ENCODE results near the gene MAN1B1. TPM values are rescaled to one million over a fixed set of nuclear protein-coding genes. Genes with fewer than 3 reads are reported as not detected.

Gene MAN1B1
- polyA plus RNA-seq, 1 donor = 38.6 TPM

GRCh38 chr9:137145731-137146526 is 59.1 kb downstream of the MAN1B1 start:
- no peak for DNase-seq (ENCODE audit: low read depth)

DNA sequence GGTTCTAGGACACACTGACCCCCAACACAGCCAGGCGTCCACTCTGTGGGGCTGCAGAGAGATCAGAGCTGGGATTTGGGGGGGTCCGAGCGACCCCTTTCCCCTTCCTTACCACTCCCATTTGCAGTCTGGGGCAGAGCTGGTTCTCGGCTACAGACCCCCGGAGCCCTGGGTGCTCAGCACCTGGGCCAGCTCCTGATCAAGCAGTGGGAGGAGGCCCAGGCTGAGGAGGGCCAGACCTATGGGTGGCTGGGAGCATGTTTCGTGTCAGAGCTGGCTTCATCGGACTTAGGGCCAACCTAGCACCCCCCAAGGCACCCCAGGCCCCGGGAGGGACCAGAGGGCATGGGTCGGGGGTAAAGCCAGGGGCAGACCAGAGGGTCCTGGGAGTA is 59.7 kb downstream of the MAN1B1 start:
- DNase-seq (ENCODE audit: low read depth) = no peak

DNA sequence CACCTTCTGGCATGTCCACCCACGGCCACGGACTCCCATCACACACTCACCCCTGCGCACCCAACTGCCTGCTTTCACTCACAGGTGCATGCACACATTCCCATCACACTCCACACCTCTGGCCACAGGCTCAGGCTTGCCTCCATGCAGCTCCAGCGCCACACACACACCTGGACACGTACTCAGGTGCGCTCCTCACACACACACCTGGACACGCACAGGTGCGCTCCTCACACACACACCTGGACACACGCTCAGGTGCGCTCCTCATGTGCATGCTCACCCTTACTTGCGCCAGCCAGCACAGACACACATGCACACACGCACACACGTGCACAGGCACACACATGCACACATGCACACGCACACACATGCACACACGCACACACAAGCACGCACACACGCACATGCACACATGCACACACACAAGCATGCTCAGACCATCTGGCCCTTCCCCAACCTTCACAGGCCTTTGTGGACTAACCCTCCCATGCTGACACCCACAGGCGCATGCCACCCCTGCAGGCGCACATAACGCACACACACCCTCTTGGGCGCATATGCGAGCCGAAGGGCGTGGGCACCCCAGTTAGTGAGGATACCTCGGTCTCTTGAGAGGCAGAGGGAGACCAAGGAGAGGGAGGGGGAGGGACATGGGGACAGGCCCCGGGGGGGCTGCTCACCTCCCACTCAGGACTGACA is 60.5 kb downstream of the MAN1B1 start:
- no peak for DNase-seq (ENCODE audit: low read depth)

DNA sequence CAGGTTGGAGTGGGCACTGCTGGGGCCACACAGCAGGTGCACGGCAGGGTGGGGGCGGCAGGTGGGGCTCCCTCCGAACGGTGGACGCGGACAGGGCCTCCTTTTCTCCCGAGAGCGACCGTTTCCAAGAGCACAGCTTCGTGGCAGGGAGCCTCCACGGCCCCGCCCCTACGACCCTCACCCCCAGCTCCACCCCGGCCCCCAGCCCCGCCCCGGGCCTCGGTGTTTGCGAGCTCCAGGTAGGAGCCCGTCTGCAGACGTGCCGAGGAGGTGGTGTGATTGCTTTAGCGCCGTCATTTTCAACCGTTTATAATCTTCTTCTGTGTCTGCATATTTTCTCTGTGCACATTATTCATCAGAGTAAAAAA is 61.0 kb downstream of the MAN1B1 start:
- DNase-seq (ENCODE audit: low read depth) = no peak

GRCh38 chr9:137148242-137148641 is 61.5 kb downstream of the MAN1B1 start:
- DNase-seq (ENCODE audit: low read depth) = no peak

GRCh38 chr9:137148661-137149060 is 61.9 kb downstream of the MAN1B1 start:
- no peak for DNase-seq (ENCODE audit: low read depth)

- no peak for DNase-seq (ENCODE audit: low read depth)
These were observed 62.6 kb downstream of the MAN1B1 start for GRCh38 chr9:137149363-137149762.

GRCh38 chr9:137149942-137150616 is 63.3 kb downstream of the MAN1B1 start:
- no peak for DNase-seq (ENCODE audit: low read depth)

DNA sequence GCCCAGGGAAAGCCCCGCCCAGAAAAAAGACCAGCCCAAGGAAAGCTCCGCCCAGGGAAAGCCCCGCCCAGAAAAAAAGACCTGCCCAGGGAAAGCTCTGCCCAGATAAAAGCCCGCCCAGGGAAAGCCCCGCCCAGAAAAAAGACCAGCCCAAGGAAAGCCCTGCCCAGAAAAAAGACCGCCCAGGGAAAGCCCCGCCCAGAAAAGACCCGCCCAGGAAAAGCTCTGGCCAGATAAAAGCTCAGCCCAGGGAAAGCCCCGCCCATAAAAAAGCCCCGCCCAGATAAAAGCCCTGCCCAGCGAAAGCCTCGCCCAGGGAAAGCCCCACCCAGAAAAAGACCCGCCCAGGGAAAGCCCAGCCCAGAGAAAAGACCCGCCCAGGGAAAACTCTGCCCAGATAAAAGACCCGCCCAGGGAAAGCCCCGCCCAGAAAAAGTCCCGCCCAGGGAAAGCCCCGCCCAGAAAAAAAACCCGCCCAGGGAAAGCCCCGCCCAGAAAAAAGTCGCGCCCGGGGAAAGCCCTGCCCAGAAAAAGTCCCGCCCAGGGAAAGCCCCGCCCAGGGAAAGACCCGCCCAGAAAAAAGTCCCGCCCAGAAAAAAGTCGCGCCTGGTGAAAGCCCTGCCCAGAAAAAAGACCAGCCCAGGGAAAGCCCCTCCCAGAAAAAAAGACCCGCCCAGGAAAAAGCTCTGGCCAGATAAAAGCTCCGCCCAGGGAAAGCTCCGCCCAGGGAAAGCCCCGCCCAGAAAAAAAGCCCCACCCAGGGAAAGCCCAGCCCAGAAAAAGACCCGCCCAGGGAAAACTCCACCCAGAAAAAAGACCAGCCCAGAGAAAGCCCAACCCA is 64.1 kb downstream of the MAN1B1 start:
- DNase-seq (ENCODE audit: low read depth) = no peak

DNA sequence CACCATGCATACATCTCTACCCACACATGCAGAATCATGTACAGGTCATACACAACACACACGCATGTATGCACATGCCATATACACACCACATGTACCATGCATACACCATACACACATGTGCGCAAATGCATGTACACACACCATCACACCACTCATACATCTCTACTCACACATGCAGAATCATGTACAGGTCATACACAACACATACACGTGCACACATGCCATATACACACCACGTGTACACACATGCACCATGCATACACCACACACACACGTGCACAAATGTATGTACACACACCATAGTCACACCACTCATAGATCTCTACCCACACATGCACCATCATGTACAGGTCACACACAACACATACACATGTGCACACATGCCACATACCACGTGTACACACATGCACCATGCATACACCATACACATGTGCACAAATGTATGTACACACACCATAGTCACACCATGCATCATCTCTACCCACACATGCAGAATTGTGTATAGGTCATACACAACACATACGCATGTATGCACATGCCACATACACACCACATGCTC is 66.1 kb downstream of the MAN1B1 start:
- no peak for DNase-seq (ENCODE audit: low read depth)

- DNase-seq (ENCODE audit: low read depth) = no peak
These were observed 70.0 kb downstream of the MAN1B1 start for GRCh38 chr9:137156567-137157375.

DNA sequence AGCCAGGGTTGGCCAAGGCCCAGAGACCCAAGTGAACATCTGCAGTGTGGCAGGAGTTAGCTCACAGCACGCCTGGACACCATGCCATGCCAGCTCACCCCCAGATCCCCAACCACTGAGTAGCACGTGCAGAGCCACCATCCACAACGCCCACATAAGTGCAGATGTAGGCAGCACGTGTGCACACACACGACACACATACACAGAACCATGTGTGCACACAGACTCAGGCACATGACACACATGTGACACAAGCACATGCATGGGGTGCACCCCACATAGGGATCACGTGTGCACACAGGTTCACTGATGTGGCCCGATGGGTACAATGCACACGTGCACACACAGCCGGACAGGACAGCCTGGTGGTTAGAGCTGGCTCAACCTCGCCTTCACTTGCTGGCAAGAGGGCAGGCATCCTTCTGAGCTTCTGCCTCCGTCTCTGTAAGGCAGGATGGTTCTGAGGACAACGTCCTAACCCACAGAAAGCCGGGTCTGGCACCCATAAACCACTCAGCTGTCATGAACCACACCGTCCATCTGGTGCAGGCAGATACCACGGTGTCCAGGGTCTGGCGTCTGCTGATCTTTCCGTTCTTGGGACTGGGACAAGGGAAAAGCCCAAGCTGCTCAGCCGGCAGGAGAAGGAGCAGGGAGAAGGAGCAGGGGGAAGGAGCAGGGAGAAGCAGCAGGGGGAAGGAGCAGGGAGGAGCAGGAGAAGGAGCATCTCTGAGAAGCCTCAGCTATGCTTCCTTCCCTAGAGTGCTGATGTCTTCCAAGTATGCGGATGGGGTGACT is 71.0 kb downstream of the MAN1B1 start:
- DNase-seq (ENCODE audit: low read depth) = no peak

- DNase-seq (ENCODE audit: low read depth) = no peak
These were observed 71.8 kb downstream of the MAN1B1 start for GRCh38 chr9:137158625-137159024.

Other genes with a start within 250 kb of the MAN1B1 start
- gene AJM1, start 244.5 kb upstream of the MAN1B1 start, polyA plus RNA-seq (ENCODE audit: insufficient read length) = 2.4 TPM
- gene PHPT1, start 237.6 kb upstream of the MAN1B1 start, polyA plus RNA-seq (ENCODE audit: insufficient read length) = 99.6 TPM
- gene MAMDC4, start 234.6 kb upstream of the MAN1B1 start, polyA plus RNA-seq (ENCODE audit: insufficient read length) = 4.8 TPM
- 312 TPM for gene EDF1, start 220.7 kb upstream of the MAN1B1 start, polyA plus RNA-seq (ENCODE audit: insufficient read length)
- gene TRAF2, start 200.5 kb upstream of the MAN1B1 start, polyA plus RNA-seq (ENCODE audit: insufficient read length) = 11.0 TPM
- gene FBXW5, start 142.2 kb upstream of the MAN1B1 start, polyA plus RNA-seq (ENCODE audit: insufficient read length) = 41.2 TPM
- 0.32 TPM for gene C8G, start 141.7 kb upstream of the MAN1B1 start, polyA plus RNA-seq (ENCODE audit: insufficient read length)
- gene LCN12, start 134.7 kb upstream of the MAN1B1 start, polyA plus RNA-seq (ENCODE audit: insufficient read length) = 0.71 TPM
- 21.9 TPM for gene PTGDS, start 109.5 kb upstream of the MAN1B1 start, polyA plus RNA-seq (ENCODE audit: insufficient read length)
- gene LCNL1, start 104.0 kb upstream of the MAN1B1 start, polyA plus RNA-seq (ENCODE audit: insufficient read length) = 0.61 TPM
- 22.8 TPM for gene PAXX, start 94.6 kb upstream of the MAN1B1 start, polyA plus RNA-seq (ENCODE audit: insufficient read length)
- 0.42 TPM for gene CLIC3, start 90.4 kb upstream of the MAN1B1 start, polyA plus RNA-seq (ENCODE audit: insufficient read length)
- gene ABCA2, start 58.7 kb upstream of the MAN1B1 start, polyA plus RNA-seq (ENCODE audit: insufficient read length) = 16.5 TPM
- 0.08 TPM for gene FUT7, start 54.9 kb upstream of the MAN1B1 start, polyA plus RNA-seq (ENCODE audit: insufficient read length)
- gene NPDC1, start 40.8 kb upstream of the MAN1B1 start, polyA plus RNA-seq (ENCODE audit: insufficient read length) = 40.9 TPM
- gene ENTPD2, start 32.9 kb upstream of the MAN1B1 start, polyA plus RNA-seq (ENCODE audit: insufficient read length) = 16.2 TPM
- gene SAPCD2, start 16.4 kb upstream of the MAN1B1 start, polyA plus RNA-seq (ENCODE audit: insufficient read length) = 3.6 TPM
- 1.9 TPM for gene UAP1L1, start 9.5 kb upstream of the MAN1B1 start, polyA plus RNA-seq (ENCODE audit: insufficient read length)
- gene DPP7, start 27.7 kb downstream of the MAN1B1 start, polyA plus RNA-seq (ENCODE audit: insufficient read length) = 21.7 TPM
- gene GRIN1, start 52.2 kb downstream of the MAN1B1 start, polyA plus RNA-seq (ENCODE audit: insufficient read length) = not detected
- gene LRRC26, start 83.1 kb downstream of the MAN1B1 start, polyA plus RNA-seq (ENCODE audit: insufficient read length) = 0.11 TPM
- not detected for gene TMEM210, start 85.1 kb downstream of the MAN1B1 start, polyA plus RNA-seq (ENCODE audit: insufficient read length)
- gene ANAPC2, start 101.6 kb downstream of the MAN1B1 start, polyA plus RNA-seq (ENCODE audit: insufficient read length) = 30.4 TPM
- 53.7 TPM for gene SSNA1, start 101.7 kb downstream of the MAN1B1 start, polyA plus RNA-seq (ENCODE audit: insufficient read length)
- gene TPRN, start 113.8 kb downstream of the MAN1B1 start, polyA plus RNA-seq (ENCODE audit: insufficient read length) = 10.9 TPM
- 33.0 TPM for gene TMEM203, start 118.7 kb downstream of the MAN1B1 start, polyA plus RNA-seq (ENCODE audit: insufficient read length)
- 7.0 TPM for gene NDOR1, start 118.7 kb downstream of the MAN1B1 start, polyA plus RNA-seq (ENCODE audit: insufficient read length)
- 2.5 TPM for gene RNF208, start 135.3 kb downstream of the MAN1B1 start, polyA plus RNA-seq (ENCODE audit: insufficient read length)
- 2.4 TPM for gene CYSRT1, start 138.2 kb downstream of the MAN1B1 start, polyA plus RNA-seq (ENCODE audit: insufficient read length)
- gene RNF224, start 140.5 kb downstream of the MAN1B1 start, polyA plus RNA-seq (ENCODE audit: insufficient read length) = 2.4 TPM
- gene SLC34A3, start 143.9 kb downstream of the MAN1B1 start, polyA plus RNA-seq (ENCODE audit: insufficient read length) = 1.5 TPM
- gene TUBB4B, start 154.3 kb downstream of the MAN1B1 start, polyA plus RNA-seq (ENCODE audit: insufficient read length) = 146 TPM
- 0.18 TPM for gene STPG3, start 164.3 kb downstream of the MAN1B1 start, polyA plus RNA-seq (ENCODE audit: insufficient read length)
- gene NELFB, start 168.3 kb downstream of the MAN1B1 start, polyA plus RNA-seq (ENCODE audit: insufficient read length) = 45.6 TPM
- 7.6 TPM for gene TOR4A, start 190.7 kb downstream of the MAN1B1 start, polyA plus RNA-seq (ENCODE audit: insufficient read length)
- 3.8 TPM for gene NRARP, start 215.3 kb downstream of the MAN1B1 start, polyA plus RNA-seq (ENCODE audit: insufficient read length)

All from forelimb muscle (tissue), 1 donor.